Astrocyte (in vitro differentiated cells and primary cell): ENCODE data around the gene GNB1L.

Source experiments
- CTCF ChIP-seq: IDR thresholded peaks from 2 replicates; pipeline ENCODE4 v1.5.1; 2011; ENCODE audit warnings: low read depth, mild to moderate bottlenecking, inconsistent platforms, low read length, moderate library complexity; ENCODE audit not compliant: insufficient read depth
- EZH2 ChIP-seq: IDR thresholded peaks from 2 replicates; pipeline ENCODE4 v1.6.1; 2012; ENCODE audit warnings: mild to moderate bottlenecking, low read length, inconsistent platforms; ENCODE audit not compliant: insufficient read depth

- TF ChIP-seq CTCF (no peak), EZH2 (no peak)
Measured at GRCh38 chr22:19764636-19765476, 89.8 kb downstream of the GNB1L start.
